ENCODE results near the gene NECAP2.

Gene NECAP2

GRCh38 chr1:16397120-16397519, 43.4 kb upstream of the NECAP2 start:
- in situ Hi-C loops (cut with MboI; ENCODE audit: low pct_unique_long_range_greater_than_20kb, low sequenced_read_pairs, unreplicated experiment) = no loop called here

GRCh38 chr1:16398371-16398953, 42.1 kb upstream of the NECAP2 start:
- no peak for DNase-seq (ENCODE audit: low spot score)
- TF ChIP-seq CTCF (IDR thresholded peaks at IDR 0.05; ENCODE audit: extremely low read depth, insufficient read depth, missing control alignments) = no peak
- in situ Hi-C loops (cut with MboI; ENCODE audit: low pct_unique_long_range_greater_than_20kb, low sequenced_read_pairs, unreplicated experiment) = no loop called here

More at GRCh38 chr1:16397120-16397519, 43.4 kb upstream of the NECAP2 start:
- DNase-seq (ENCODE audit: low spot score) = no peak
- no peak for TF ChIP-seq CTCF (IDR thresholded peaks at IDR 0.05; ENCODE audit: extremely low read depth, insufficient read depth, missing control alignments)

DNA sequence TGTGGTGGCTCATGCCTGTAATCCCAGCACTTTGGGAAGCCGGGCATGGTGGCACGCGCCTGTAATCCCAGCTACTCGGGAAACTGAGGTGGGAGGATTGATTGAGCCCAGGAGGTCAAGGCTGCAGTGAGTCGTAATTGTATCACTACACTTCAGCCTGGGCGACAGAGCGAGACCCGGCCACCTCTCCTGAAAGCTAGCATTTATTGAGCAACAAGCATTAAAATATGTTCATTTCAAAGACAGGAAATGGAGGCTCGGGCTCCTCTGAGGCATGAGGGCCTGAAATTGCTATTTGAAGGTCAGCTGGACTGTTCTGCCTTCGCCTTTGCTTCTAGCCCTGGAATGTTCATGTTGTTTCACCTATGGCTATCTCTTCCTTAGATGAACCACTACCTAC, 37.8 kb upstream of the NECAP2 start:
- TF ChIP-seq CTCF (IDR thresholded peaks at IDR 0.05; ENCODE audit: extremely low read depth, insufficient read depth, missing control alignments) = no peak
- DNase-seq (ENCODE audit: low spot score) = no peak
- in situ Hi-C loops (cut with MboI; ENCODE audit: low pct_unique_long_range_greater_than_20kb, low sequenced_read_pairs, unreplicated experiment) = no loop called here

DNA sequence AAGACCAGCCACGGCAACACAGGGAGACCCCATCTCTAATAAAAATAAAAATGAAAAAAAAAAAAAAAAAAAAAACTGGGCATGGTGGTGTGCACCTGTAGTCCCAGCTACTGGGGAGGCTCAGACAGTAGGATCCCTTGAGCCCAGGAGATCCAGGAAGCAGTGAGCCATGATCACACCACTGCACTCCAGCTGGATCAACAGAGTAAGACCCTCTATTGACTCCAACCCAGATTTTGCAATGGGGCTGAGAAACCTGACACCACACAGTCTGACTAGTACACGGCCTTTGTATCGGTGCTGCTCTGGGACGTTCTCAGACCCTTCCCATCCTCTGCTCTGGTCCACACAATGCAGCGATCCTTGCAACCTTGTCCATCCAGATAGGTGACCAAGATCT, 35.1 kb upstream of the NECAP2 start:
- no peak for TF ChIP-seq CTCF (IDR thresholded peaks at IDR 0.05; ENCODE audit: extremely low read depth, insufficient read depth, missing control alignments)
- in situ Hi-C loops (cut with MboI; ENCODE audit: low pct_unique_long_range_greater_than_20kb, low sequenced_read_pairs, unreplicated experiment) = no loop called here
- no peak for DNase-seq (ENCODE audit: low spot score)

DNA sequence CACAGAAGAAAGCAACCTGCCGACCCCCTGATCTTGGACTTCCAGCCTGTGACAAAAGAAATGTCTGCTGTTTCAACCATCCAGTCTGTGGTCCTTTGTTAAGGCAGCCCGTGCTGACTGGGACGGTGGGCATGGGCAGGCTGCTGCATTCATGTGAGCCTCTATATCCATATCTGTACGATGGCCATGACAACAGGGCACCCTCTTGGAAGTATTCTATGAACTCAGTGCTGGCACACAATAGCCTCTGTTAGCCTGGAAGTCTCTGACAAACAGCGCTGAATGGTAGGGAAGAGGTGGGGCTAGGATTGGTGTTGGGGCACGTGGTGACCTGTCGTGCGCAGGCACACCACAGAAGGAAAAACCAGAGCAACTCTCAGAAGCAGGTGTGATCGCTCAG, 33.7 kb upstream of the NECAP2 start:
- no peak for DNase-seq (ENCODE audit: low spot score)
- TF ChIP-seq CTCF (IDR thresholded peaks at IDR 0.05; ENCODE audit: extremely low read depth, insufficient read depth, missing control alignments) = no peak
- in situ Hi-C loops (cut with MboI; ENCODE audit: low pct_unique_long_range_greater_than_20kb, low sequenced_read_pairs, unreplicated experiment) = no loop called here

GRCh38 chr1:16409536-16410152, 30.9 kb upstream of the NECAP2 start:
- no peak for TF ChIP-seq CTCF (IDR thresholded peaks at IDR 0.05; ENCODE audit: extremely low read depth, insufficient read depth, missing control alignments)
- in situ Hi-C loops (cut with MboI; ENCODE audit: low pct_unique_long_range_greater_than_20kb, low sequenced_read_pairs, unreplicated experiment) = no loop called here
- no peak for DNase-seq (ENCODE audit: low spot score)

Data from GM13977 (cell line).